GM06990 (cell line): ENCODE data around the gene MRGPRG.

Source experiments
- DNase-seq: peaks from one replicate; pipeline ENCODE4 v3.0.0-alpha.2; 2011; ENCODE audit not compliant: insufficient read length; ENCODE audit errors: extremely low read depth
- H3K27me3 ChIP-seq: replicated peaks from 2 replicates; pipeline ENCODE4 v1.6.0; 2011; ENCODE audit warnings: low read length; ENCODE audit not compliant: control insufficient read depth, insufficient read depth
- H3K36me3 ChIP-seq: 2 replicates; pipeline ENCODE4 v1.5.1; 2011; ENCODE audit warnings: low read length; ENCODE audit not compliant: control insufficient read depth, insufficient read depth
- H3K4me3 ChIP-seq: replicated peaks from 2 replicates; pipeline ENCODE4 v1.5.1; 2011; ENCODE audit warnings: low read depth, mild to moderate bottlenecking, control low read depth, low read length
- CTCF ChIP-seq: IDR thresholded peaks from 2 replicates; pipeline ENCODE4 v1.5.1; 2011; ENCODE audit warnings: low read length, control low read depth, mild to moderate bottlenecking, inconsistent platforms; ENCODE audit not compliant: insufficient read depth, poor library complexity, severe bottlenecking

MRGPRG gene

DNA sequence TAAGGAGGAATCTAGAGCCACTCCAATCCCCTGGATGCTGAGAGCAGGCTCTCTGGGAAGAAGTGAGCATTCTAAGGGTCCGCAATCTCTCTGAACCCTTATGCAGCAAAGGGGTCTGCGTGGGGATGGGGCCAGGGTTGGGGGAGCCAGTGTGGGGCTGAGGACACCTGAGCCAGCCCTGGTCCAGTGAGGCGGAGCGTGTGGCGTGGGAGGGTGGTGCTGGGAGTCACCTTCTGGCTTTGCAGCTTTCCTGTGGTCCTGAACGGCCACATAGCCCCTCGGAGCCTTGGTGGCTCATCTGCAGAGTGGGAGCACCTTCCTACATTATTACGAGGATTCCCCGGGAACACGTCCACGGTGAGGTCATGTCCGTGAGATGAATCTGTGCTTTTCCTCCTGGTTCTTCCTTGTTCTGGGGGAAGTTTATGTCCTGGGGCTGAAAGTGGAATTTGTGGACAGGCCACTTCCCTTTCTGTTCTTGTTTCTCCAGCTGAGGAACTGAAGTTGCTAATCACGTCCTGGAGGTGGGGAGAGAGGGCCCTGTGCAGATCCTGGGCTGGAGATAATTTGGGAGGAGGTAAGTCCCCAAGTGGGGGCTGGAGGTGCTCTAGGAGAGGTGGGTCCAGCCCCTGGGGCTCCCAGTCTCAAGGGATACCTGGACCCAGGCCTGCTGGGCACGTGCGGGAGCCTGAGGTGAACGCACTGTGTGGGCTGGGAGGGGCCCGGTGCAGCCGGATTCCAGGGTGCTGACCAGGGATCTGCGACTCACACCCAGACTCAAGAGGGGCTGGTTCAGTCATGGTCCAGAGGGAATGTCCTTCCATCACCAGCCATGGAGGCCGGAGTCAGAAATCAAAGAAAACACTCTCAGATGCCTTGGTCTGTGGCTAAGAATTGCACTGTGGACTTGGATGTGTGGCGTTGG lies 7.5 kb upstream of the MRGPRG start:
- no peak for TF ChIP-seq CTCF
- H3K27me3 ChIP-seq: no peaks in the 10 kb centered on the region; the same call in 1 of the 2 replicates
- H3K36me3 ChIP-seq: no peaks in the 10 kb centered on the region
- no peak overlapping the region for H3K4me3 ChIP-seq
- no peak for DNase-seq

GRCh38 chr11:3225159-3225758 lies 6.6 kb upstream of the MRGPRG start:
- Histone ChIP-seq H3K36me3 (no peaks in the 10 kb centered on the region), H3K4me3 (no peak overlapping the region), H3K27me3 (no peaks in the 10 kb centered on the region; the same call in 1 of the 2 replicates)
- no peak for DNase-seq
- no peak for TF ChIP-seq CTCF

DNA sequence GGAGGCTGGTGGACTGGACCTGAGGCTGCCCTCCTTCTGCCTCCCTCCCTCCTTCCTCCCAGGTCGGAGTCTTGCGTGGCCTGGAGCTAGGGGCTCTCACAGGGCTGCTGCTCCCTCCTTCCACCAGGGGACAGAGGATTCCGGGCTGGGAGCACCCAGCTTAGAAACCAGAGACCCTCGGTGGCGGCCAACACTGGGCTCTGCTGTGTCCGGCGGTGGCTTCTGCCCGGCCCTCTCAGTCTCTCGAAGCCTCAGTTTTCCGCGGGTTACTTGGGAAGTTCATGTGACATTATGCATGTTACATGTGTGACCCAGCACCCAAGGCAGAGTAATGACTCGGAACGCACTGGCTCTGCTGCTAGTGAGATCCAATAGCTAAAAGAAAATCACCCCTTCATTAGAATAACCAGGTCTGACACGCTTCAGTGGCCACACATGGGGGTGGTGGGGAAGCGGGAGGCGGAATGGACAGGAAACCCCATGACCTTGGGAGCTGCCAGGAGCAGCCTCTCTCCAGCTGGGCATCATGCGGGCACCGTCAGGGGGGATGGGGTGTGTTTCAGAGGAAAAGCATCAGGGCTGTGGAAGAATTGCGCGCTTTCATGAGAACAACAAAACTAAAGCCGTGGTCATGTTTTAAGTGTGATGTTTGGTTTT lies 5.9 kb upstream of the MRGPRG start:
- TF ChIP-seq CTCF: no peak
- H3K27me3 ChIP-seq: no peaks in the 10 kb centered on the region; the same call in 1 of the 2 replicates
- H3K36me3 ChIP-seq: no peaks in the 10 kb centered on the region
- no peak overlapping the region for H3K4me3 ChIP-seq
- DNase-seq: no peak

- no peak for TF ChIP-seq CTCF
- H3K27me3 ChIP-seq: no peaks in the 10 kb centered on the region; the same call in 1 of the 2 replicates
- H3K36me3 ChIP-seq: no peaks in the 10 kb centered on the region
- no peak overlapping the region for H3K4me3 ChIP-seq
- DNase-seq: no peak
Observed at GRCh38 chr11:3223932-3224381, 5.3 kb upstream of the MRGPRG start.

- Histone ChIP-seq H3K36me3 (no peaks in the 10 kb centered on the region), H3K27me3 (no peaks in the 10 kb centered on the region; the same call in 1 of the 2 replicates), H3K4me3 (no peak overlapping the region)
- no peak for DNase-seq
- TF ChIP-seq CTCF: no peak
Observed at GRCh38 chr11:3222941-3223915, 4.6 kb upstream of the MRGPRG start.
